Nephron (organoid): ENCODE measurements around the gene AGAP1.
A peak's percentile ranks its signal among the peaks of the same experiment; 100 is the strongest.

ENCODE experiments used
- H3K27ac Mint-ChIP-seq, 3 experiments: 2 replicates each; pipeline ENCODE4 v1.8.0; 2020; ENCODE audit warnings: mixed read lengths in 3 of 3, mild to moderate bottlenecking in 2 of 3, moderate library complexity in 1 of 3
- H3K27me3 Mint-ChIP-seq: 2 replicates; pipeline ENCODE4 v1.8.0; 2021; ENCODE audit warnings: low read depth, mild to moderate bottlenecking, moderate library complexity, mixed read lengths
- H3K36me3 Mint-ChIP-seq: 2 replicates; pipeline ENCODE4 v1.8.0; 2020; ENCODE audit warnings: low read depth, mixed read lengths
- H3K4me1 Mint-ChIP-seq: 2 replicates; pipeline ENCODE4 v1.8.0; 2020; ENCODE audit warnings: mixed read lengths
- H3K4me3 Mint-ChIP-seq, 3 experiments: 2 replicates each; pipeline ENCODE4 v1.8.0; 2020; ENCODE audit warnings: mild to moderate bottlenecking in 3 of 3, mixed read lengths in 3 of 3, moderate library complexity in 2 of 3
- H3K9me3 Mint-ChIP-seq: 2 replicates; pipeline ENCODE4 v1.8.0; 2020; ENCODE audit warnings: mixed read lengths
- TF ChIP-seq, protein P1 (sequence below), 3 experiments: fragments of 200-600 bp; sonication (generic); IDR thresholded peaks; one replicate each; pipeline ENCODE4 v1.5.0; 2021; ENCODE audit warnings: antibody characterized with exemption in 3 of 3; ENCODE audit not compliant: unreplicated experiment in 3 of 3

AGAP1 gene

DNA sequence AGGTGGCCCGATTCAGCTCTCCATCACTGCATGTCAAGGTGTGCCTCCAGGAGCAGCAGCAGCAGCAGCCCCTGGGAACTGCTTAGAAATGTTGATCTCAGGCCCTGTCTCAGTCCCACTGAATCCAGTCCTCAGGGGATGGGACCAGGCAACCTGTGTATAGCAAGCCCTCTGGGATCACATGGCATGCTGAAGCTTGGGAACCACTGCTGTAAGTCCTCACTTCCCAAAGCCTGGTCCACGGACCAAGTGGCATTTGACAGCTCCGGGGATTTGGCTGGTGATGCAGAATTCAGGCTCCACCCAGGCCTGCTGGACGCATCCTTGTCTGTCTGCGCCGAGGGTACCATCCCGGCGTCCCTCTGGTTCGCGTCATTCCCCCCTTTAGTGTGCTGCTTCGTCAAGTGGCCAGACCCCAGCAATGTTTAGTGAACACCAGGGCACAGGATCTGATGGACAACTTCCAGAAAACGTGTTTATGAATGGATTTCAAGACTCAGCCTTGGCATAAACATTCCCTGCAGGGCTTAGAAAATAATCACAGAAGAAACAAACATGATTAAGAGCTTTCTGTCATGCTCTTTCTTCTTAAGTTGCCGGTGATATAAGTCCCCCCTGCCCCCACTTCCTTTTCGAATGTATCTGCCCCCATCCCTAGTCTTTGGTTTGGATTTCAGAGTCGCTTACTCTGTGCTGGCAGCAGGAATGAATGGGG lies 440.4 kb downstream of the AGAP1 start:
- peaks cover 32% of the 10 kb centered on the region for H3K4me1 Mint-ChIP-seq
- no peak overlapping the region for H3K27ac Mint-ChIP-seq
- no peak overlapping the region for H3K4me3 Mint-ChIP-seq
- peaks cover 39% of the 10 kb centered on the region for H3K36me3 Mint-ChIP-seq
- no peaks in the 10 kb centered on the region for H3K9me3 Mint-ChIP-seq
- TF ChIP-seq, protein P1, sequence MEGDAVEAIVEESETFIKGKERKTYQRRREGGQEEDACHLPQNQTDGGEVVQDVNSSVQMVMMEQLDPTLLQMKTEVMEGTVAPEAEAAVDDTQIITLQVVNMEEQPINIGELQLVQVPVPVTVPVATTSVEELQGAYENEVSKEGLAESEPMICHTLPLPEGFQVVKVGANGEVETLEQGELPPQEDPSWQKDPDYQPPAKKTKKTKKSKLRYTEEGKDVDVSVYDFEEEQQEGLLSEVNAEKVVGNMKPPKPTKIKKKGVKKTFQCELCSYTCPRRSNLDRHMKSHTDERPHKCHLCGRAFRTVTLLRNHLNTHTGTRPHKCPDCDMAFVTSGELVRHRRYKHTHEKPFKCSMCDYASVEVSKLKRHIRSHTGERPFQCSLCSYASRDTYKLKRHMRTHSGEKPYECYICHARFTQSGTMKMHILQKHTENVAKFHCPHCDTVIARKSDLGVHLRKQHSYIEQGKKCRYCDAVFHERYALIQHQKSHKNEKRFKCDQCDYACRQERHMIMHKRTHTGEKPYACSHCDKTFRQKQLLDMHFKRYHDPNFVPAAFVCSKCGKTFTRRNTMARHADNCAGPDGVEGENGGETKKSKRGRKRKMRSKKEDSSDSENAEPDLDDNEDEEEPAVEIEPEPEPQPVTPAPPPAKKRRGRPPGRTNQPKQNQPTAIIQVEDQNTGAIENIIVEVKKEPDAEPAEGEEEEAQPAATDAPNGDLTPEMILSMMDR (IDR thresholded peaks at IDR 0.05; ENCODE audit: unreplicated experiment in 3 of 3), result no peak
- H3K27me3 Mint-ChIP-seq, result peaks cover 12% of the 10 kb centered on the region

DNA sequence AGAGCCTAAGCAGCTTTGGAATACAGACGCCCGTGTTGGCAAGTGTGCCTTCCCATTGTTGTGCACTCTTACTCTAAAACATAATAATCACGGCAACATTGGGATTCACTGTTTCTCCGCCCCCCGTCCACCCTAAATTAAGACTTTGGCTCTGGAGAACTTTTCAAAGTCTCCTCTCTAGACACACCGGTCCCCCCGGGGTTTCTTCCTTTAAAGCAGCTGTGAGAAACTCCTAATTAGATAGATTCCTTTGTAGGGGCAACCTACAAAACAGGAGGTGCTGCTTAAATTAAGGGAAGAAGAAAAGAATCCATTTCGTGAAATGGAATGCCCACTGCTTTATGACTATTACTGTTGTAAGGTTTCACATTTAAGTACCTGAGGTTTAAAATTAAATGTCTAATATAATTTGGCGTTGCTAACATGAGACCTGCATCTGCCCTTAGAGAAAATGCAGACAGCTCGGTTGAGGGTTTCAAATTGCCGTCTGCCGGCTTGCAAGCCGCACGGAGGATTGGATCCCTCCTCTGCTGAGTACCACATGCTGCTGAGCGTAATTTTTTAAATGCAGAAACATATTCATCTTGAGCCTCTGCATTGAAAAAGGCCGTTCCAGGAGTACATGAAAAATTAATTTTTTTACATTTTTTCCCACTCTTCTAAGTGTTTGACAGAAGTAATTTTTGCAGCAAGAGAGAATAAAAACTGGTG lies 441.1 kb downstream of the AGAP1 start:
- Mint-ChIP-seq H3K36me3 (peaks cover 47% of the 10 kb centered on the region), H3K9me3 (no peaks in the 10 kb centered on the region), H3K27me3 (peaks cover 12% of the 10 kb centered on the region), H3K27ac (no peak overlapping the region), H3K4me1 (peaks cover 34% of the 10 kb centered on the region), H3K4me3 (no peak overlapping the region)
- TF ChIP-seq, protein P1 (IDR thresholded peaks at IDR 0.05; ENCODE audit: unreplicated experiment in 3 of 3), result no peak

DNA sequence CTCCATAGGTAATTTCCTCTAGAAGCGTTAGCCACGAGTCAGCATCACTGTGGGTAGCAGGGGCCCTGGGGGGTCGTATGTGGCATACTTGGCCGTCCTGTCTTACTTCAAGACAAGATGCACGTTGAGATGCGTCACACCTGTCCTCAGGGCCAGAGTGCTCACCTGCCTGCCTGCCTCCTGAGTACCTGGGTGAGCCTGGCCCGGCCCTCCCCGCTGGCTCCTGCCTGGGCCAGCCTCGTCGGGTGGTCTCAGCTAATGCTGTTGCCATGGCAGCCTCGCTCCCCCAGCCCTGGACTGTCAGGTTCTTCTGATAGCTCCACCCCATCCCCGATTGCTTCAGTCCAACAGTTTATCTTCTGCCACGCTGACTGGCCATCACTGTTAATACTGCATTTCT lies 441.9 kb downstream of the AGAP1 start:
- Mint-ChIP-seq H3K27ac (no peak overlapping the region), H3K9me3 (no peaks in the 10 kb centered on the region), H3K4me3 (no peak overlapping the region), H3K27me3 (peaks cover 12% of the 10 kb centered on the region), H3K4me1 (peaks cover 42% of the 10 kb centered on the region), H3K36me3 (peaks cover 51% of the 10 kb centered on the region)
- TF ChIP-seq, protein P1 (IDR thresholded peaks at IDR 0.05; ENCODE audit: unreplicated experiment in 3 of 3), result no peak

DNA sequence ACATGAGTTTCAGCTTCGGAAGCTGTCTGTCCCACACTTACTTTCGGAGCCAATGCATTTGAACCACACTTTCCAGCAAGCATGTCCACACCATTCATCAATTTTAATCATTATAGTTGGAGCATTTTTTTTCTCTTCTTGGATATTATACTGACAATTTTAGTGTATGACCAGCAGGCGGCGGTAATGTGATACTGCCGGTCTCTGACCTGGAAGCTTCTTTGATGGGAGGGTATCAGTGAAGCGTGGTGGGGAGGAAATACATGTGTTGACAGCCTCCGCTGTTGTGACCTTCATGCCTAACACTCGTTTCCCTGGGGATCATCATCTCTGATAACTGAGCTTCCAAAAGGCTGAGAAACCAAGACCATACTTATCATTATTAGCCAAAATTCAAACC lies 442.6 kb downstream of the AGAP1 start:
- Mint-ChIP-seq H3K9me3 (no peaks in the 10 kb centered on the region), H3K4me3 (no peak overlapping the region), H3K27me3 (peaks cover 12% of the 10 kb centered on the region), H3K4me1 (peaks cover 42% of the 10 kb centered on the region), H3K36me3 (peaks cover 49% of the 10 kb centered on the region), H3K27ac (no peak overlapping the region)
- TF ChIP-seq, protein P1 (IDR thresholded peaks at IDR 0.05; ENCODE audit: unreplicated experiment in 3 of 3), result peak in 2 of 3 experiments; percentile 14 to 38

DNA sequence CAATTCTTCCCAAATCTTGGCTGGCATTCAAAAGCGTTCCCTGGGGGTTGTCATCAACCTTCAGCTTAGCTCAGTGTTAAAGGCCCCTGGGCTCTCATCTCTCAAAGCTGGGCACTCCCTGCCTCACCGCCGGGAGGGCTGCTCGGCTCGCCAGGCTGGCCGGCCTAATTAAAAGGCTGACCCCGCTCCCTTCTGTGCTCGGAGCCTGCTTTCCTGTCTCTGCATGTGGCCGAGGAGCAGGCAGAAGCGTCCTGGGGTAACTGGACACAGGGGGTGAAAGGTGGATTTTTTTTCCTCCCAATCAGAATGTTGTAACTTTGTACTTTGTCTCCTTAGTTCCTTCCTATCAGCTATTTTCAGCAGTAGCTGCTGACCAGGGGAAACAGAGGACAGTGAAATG lies 443.2 kb downstream of the AGAP1 start:
- Mint-ChIP-seq H3K27ac (no peak overlapping the region), H3K9me3 (no peaks in the 10 kb centered on the region), H3K27me3 (peaks cover 12% of the 10 kb centered on the region), H3K36me3 (peaks cover 46% of the 10 kb centered on the region), H3K4me1 (peaks cover 42% of the 10 kb centered on the region), H3K4me3 (no peak overlapping the region)
- TF ChIP-seq, protein P1 (IDR thresholded peaks at IDR 0.05; ENCODE audit: unreplicated experiment in 3 of 3), result no peak
